Measurements from ENCODE around the gene GRIK3. TPM values are rescaled to one million over a fixed set of nuclear protein-coding genes. Genes with fewer than 3 reads are reported as not detected.

Gene GRIK3
- total RNA-seq, 2 donors from 2014 or later = 0.20 to 1.2 TPM

DNA sequence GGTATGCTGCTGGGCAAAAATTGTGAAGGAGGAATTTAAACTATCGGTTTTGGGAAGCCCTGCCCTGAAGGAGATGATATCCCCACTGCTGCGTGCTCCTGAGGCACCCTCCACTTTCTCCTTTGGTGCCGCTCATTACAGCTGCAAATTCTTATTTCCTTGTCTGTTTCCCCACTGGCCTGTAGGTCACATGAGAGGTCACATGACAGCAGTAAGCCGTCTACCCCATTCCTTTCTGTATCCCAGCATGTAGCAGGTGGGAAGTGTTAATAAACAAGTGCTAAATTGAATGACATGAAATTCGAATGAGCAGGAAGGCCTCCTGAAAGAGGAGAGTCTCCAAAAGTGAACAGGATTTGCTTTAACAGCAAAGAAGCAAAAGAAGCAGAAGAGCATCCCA lies 58.7 kb downstream of the GRIK3 start:
- Histone ChIP-seq H3K4me3 (no peak overlapping the region), H3K27ac (no peak overlapping the region), H3K27me3 (no peaks in the 10 kb centered on the region), H3K9ac (ENCODE audit: low read depth in 2 of 2, low read length in 2 of 2) (no peak overlapping the region), H3K9me3 (no peaks in the 10 kb centered on the region), H3K4me1 (no peaks in the 10 kb centered on the region), H3K36me3 (no peaks in the 10 kb centered on the region)
- no peak for DNase-seq
- TF ChIP-seq, protein P1, sequence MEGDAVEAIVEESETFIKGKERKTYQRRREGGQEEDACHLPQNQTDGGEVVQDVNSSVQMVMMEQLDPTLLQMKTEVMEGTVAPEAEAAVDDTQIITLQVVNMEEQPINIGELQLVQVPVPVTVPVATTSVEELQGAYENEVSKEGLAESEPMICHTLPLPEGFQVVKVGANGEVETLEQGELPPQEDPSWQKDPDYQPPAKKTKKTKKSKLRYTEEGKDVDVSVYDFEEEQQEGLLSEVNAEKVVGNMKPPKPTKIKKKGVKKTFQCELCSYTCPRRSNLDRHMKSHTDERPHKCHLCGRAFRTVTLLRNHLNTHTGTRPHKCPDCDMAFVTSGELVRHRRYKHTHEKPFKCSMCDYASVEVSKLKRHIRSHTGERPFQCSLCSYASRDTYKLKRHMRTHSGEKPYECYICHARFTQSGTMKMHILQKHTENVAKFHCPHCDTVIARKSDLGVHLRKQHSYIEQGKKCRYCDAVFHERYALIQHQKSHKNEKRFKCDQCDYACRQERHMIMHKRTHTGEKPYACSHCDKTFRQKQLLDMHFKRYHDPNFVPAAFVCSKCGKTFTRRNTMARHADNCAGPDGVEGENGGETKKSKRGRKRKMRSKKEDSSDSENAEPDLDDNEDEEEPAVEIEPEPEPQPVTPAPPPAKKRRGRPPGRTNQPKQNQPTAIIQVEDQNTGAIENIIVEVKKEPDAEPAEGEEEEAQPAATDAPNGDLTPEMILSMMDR (IDR thresholded peaks at IDR 0.05) = no peak
- intact Hi-C loops (cut with DNase I) = no loop called here

DNA sequence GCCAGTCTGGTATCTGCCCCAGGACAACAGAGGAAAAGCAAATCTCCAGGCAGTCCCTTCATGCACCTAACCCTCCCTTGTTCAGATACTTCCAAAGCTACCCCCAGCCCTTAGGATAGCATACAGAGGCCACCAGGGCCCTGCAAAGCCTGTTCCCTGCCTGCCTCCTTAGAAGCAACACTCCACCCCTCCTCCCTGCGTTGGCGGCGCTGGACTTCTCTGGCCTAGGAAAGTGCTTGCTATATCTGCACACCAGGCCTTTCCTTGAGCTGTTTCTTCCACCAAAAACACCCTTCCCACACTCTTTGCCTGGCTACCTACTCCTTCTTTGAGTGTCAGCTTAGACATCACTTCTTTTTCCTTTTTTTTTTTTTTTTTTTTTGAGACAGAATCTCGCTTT lies 61.3 kb downstream of the GRIK3 start:
- H3K27me3 ChIP-seq = no peaks in the 10 kb centered on the region
- H3K27ac ChIP-seq = no peak overlapping the region
- intact Hi-C loops (cut with DNase I) = no loop called here
- no peak for DNase-seq
- no peak overlapping the region for H3K4me3 ChIP-seq
- TF ChIP-seq, protein P1 (IDR thresholded peaks at IDR 0.05) = no peak
- H3K36me3 ChIP-seq = no peaks in the 10 kb centered on the region
- no peaks in the 10 kb centered on the region for H3K4me1 ChIP-seq
- no peak overlapping the region for H3K9ac ChIP-seq (ENCODE audit: low read depth in 2 of 2, low read length in 2 of 2)
- no peaks in the 10 kb centered on the region for H3K9me3 ChIP-seq

DNA sequence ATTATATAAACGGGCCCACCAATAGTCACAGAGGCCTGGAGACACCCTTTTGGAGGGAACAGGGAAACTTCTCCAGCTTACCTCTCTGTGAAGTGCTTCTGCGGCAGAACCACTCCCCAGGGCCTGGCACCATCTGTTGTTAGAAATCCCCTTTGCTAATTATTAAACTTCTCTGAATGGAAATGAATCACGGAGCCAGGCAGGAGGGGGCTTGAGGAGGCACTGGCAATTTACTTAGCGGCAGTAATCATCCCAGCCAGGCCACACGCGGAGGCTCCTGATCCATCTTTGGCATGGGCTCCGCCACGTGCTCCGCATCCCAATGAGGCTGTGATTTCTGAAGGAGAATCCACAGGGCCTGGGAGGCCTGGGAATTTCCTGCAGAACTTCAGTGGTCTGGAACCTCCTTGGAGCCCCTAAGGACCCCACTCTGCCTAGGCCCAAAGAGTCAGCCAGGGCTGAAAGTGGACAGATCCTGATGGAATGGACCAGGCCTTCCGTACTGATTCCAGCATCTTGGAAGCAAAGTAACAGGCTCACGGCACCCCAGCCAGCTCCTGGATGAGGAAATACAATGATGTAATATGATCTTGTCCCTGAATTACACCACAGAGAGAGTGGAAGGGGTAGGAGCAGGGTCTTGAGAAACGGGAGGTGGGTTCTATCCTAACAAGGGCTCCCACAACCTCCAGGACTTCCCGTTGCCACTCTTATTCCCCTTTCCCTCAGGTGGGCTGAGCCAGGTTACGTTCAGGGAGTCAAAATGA lies 62.3 kb downstream of the GRIK3 start:
- DNase-seq = no peak
- intact Hi-C loops (cut with DNase I) = no loop called here

DNA sequence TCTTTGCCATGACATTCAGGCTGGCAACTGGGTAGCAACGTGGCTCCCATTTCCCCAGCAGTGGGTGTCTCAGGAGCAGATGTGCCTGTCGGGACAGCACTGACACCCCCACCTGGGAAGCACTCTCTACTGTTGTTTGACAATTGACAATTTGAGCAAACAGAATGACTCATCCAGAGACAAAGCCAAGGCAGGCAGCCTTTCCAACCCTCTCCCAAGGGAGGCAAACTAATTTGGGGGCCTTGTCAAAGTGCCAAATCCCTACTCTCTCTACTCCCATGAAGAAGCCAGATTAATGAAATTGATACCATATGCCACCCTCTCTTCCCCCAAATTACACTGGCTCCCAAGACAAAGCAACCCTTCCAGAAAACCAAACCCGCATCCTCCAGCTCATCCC lies 65.6 kb downstream of the GRIK3 start:
- Histone ChIP-seq H3K9me3 (no peaks in the 10 kb centered on the region), H3K9ac (ENCODE audit: low read depth in 2 of 2, low read length in 2 of 2) (no peak overlapping the region), H3K27me3 (no peaks in the 10 kb centered on the region), H3K27ac (no peak overlapping the region), H3K4me3 (no peak overlapping the region), H3K4me1 (no peaks in the 10 kb centered on the region), H3K36me3 (no peaks in the 10 kb centered on the region)
- DNase-seq = no peak
- intact Hi-C loops (cut with DNase I) = no loop called here
- TF ChIP-seq, protein P1 (IDR thresholded peaks at IDR 0.05) = no peak

More for the DNA sequence above, 62.3 kb downstream of the GRIK3 start:
- no peaks in the 10 kb centered on the region for H3K4me1 ChIP-seq
- H3K9ac ChIP-seq (ENCODE audit: low read depth in 2 of 2, low read length in 2 of 2) = no peak overlapping the region
- H3K27ac ChIP-seq = no peak overlapping the region
- H3K9me3 ChIP-seq = no peaks in the 10 kb centered on the region
- H3K27me3 ChIP-seq = no peaks in the 10 kb centered on the region
- H3K4me3 ChIP-seq = no peak overlapping the region
- TF ChIP-seq, protein P1 (IDR thresholded peaks at IDR 0.05) = no peak
- no peaks in the 10 kb centered on the region for H3K36me3 ChIP-seq

DNA sequence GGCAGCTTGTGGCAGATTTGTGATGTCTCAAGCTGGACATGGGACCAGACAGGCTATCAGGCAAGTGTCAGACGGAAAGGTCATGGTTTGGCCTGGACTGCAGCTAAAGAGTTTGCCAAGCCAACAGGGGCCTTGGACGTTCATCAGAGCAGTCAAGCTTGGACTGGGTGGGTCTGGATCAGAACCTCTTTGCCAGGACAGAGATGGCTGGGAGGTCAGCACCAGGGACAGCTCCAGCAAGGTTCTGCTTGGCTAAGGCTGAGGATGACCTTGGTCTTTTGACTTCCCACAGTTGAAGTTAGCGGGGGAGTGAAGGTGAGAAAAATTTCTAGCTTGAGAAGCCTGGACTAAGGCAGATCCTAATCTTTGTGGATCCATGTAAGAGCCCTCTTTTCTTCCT lies 68.1 kb downstream of the GRIK3 start:
- Histone ChIP-seq H3K27ac (no peak overlapping the region), H3K9ac (ENCODE audit: low read depth in 2 of 2, low read length in 2 of 2) (no peak overlapping the region), H3K4me3 (no peak overlapping the region), H3K9me3 (no peaks in the 10 kb centered on the region), H3K36me3 (no peaks in the 10 kb centered on the region), H3K27me3 (no peaks in the 10 kb centered on the region), H3K4me1 (no peaks in the 10 kb centered on the region)
- intact Hi-C loops (cut with DNase I) = no loop called here
- TF ChIP-seq, protein P1 (IDR thresholded peaks at IDR 0.05) = no peak
- no peak for DNase-seq

Measured in colonic mucosa (tissue), 4 donors.